Osteocyte (in vitro differentiated cells): Measurements from ENCODE around the gene SIAH3. TPM values are rescaled to one million over a fixed set of nuclear protein-coding genes. Genes with fewer than 3 reads are reported as not detected.

Experiments used
- DNase-seq: peaks from one replicate; pipeline ENCODE4 v3.0.0; 2021; ENCODE audit warnings: mixed read lengths; ENCODE audit not compliant: unreplicated experiment; ENCODE audit errors: extremely low spot score
- H3K27ac Mint-ChIP-seq: one replicate; pipeline ENCODE4 v1.8.0; 2021; ENCODE audit warnings: mild to moderate bottlenecking, mixed read lengths; ENCODE audit not compliant: unreplicated experiment
- H3K27me3 Mint-ChIP-seq: one replicate; pipeline ENCODE4 v1.8.0; 2021; ENCODE audit warnings: mixed read lengths; ENCODE audit not compliant: unreplicated experiment
- H3K36me3 Mint-ChIP-seq: one replicate; pipeline ENCODE4 v1.8.0; 2021; ENCODE audit warnings: mixed read lengths; ENCODE audit not compliant: unreplicated experiment
- H3K4me1 Mint-ChIP-seq: one replicate; pipeline ENCODE4 v1.8.0; 2021; ENCODE audit warnings: mixed read lengths; ENCODE audit not compliant: unreplicated experiment
- H3K4me3 Mint-ChIP-seq: one replicate; pipeline ENCODE4 v1.8.0; 2021; ENCODE audit warnings: mild to moderate bottlenecking, moderate library complexity, mixed read lengths; ENCODE audit not compliant: unreplicated experiment
- H3K9me3 Mint-ChIP-seq: one replicate; pipeline ENCODE4 v1.8.0; 2021; ENCODE audit warnings: mixed read lengths; ENCODE audit not compliant: unreplicated experiment
- CTCF ChIP-seq: fragments of 200-600 bp; sonication (generic); IDR thresholded peaks from 2 replicates; pipeline ENCODE4 v1.5.0; 2021; ENCODE audit warnings: antibody characterized with exemption, mild to moderate bottlenecking, moderate library complexity
- total RNA-seq: library from RNA; stranded (reverse); gene quantifications from 2 replicates; pipeline ENCODE4 v1.2.1, GENCODE V29; 2021

Gene SIAH3
- total RNA-seq, 1 donor from 2014 or later = not detected

GRCh38 chr13:45881353-45881752 lies 29.8 kb upstream of the SIAH3 start:
- no peak for TF ChIP-seq CTCF

GRCh38 chr13:45880242-45880641 lies 28.7 kb upstream of the SIAH3 start:
- DNase-seq = no peak
- H3K4me1 Mint-ChIP-seq = peaks cover 18% of the 10 kb centered on the region
- H3K36me3 Mint-ChIP-seq = no peaks in the 10 kb centered on the region
- no peak for TF ChIP-seq CTCF
- no peaks in the 10 kb centered on the region for H3K27me3 Mint-ChIP-seq
- H3K9me3 Mint-ChIP-seq = no peaks in the 10 kb centered on the region
- H3K27ac Mint-ChIP-seq = no peak overlapping the region
- H3K4me3 Mint-ChIP-seq = no peak overlapping the region

More at GRCh38 chr13:45881353-45881752, 29.8 kb upstream of the SIAH3 start:
- no peaks in the 10 kb centered on the region for H3K27me3 Mint-ChIP-seq
- peaks cover 18% of the 10 kb centered on the region for H3K4me1 Mint-ChIP-seq
- no peak overlapping the region for H3K27ac Mint-ChIP-seq
- H3K36me3 Mint-ChIP-seq = no peaks in the 10 kb centered on the region
- no peak for DNase-seq
- H3K9me3 Mint-ChIP-seq = no peaks in the 10 kb centered on the region
- no peak overlapping the region for H3K4me3 Mint-ChIP-seq

- Mint-ChIP-seq H3K4me3 (no peak overlapping the region), H3K27ac (no peak overlapping the region), H3K4me1 (peaks cover 18% of the 10 kb centered on the region), H3K36me3 (no peaks in the 10 kb centered on the region), H3K9me3 (no peaks in the 10 kb centered on the region), H3K27me3 (no peaks in the 10 kb centered on the region)
- TF ChIP-seq CTCF = peak; percentile 14
- DNase-seq = no peak
These were observed 28.1 kb upstream of the SIAH3 start for GRCh38 chr13:45879666-45880065.

GRCh38 chr13:45878966-45879365 lies 27.4 kb upstream of the SIAH3 start:
- Mint-ChIP-seq H3K4me3 (no peak overlapping the region), H3K27ac (no peak overlapping the region), H3K36me3 (no peaks in the 10 kb centered on the region), H3K27me3 (no peaks in the 10 kb centered on the region), H3K9me3 (no peaks in the 10 kb centered on the region), H3K4me1 (peaks cover 19% of the 10 kb centered on the region)
- no peak for TF ChIP-seq CTCF
- no peak for DNase-seq

- no peaks in the 10 kb centered on the region for H3K27me3 Mint-ChIP-seq
- H3K4me1 Mint-ChIP-seq = peaks cover 7% of the 10 kb centered on the region
- H3K36me3 Mint-ChIP-seq = no peaks in the 10 kb centered on the region
- H3K4me3 Mint-ChIP-seq = no peak overlapping the region
- TF ChIP-seq CTCF = no peak
- H3K9me3 Mint-ChIP-seq = no peaks in the 10 kb centered on the region
- H3K27ac Mint-ChIP-seq = no peak overlapping the region
- no peak for DNase-seq
These were observed 25.2 kb upstream of the SIAH3 start for GRCh38 chr13:45876781-45877180.
